Liver (tissue), 9 donors: ENCODE results near the gene ARAP1. TPM values are rescaled to one million over a fixed set of nuclear protein-coding genes. Genes with fewer than 3 reads are reported as not detected.
A peak's percentile ranks its signal among the peaks of the same experiment; 100 is the strongest.

Experiments used
- DNase-seq: peaks from one replicate; pipeline ENCODE4 v3.0.0-alpha.2; 2017; ENCODE audit warnings: low spot score
- H3K27ac ChIP-seq, 2 donors: one replicate each; pipeline ENCODE4 v1.7.0; 2013; ENCODE audit warnings: inconsistent platforms in 2 of 2, low read length in 2 of 2, control low read depth in 1 of 2, low read depth in 1 of 2, mild to moderate bottlenecking in 1 of 2
- H3K27me3 ChIP-seq, 4 donors: one replicate each; pipeline versions ENCODE4 v1.6.1 to v1.7.0; 2013; ENCODE audit warnings: low read length in 3 of 4, inconsistent platforms in 1 of 4, mild to moderate bottlenecking in 1 of 4, moderate library complexity in 1 of 4; ENCODE audit not compliant: control insufficient read depth in 4 of 4, insufficient read depth in 4 of 4
- H3K36me3 ChIP-seq, 4 donors: one replicate each; pipeline versions ENCODE4 v1.6.1 to v1.7.0; 2013; ENCODE audit warnings: low read length in 3 of 4, mild to moderate bottlenecking in 3 of 4, low read depth in 1 of 4, moderate library complexity in 1 of 4; ENCODE audit not compliant: control insufficient read depth in 4 of 4, insufficient read depth in 3 of 4
- H3K4me1 ChIP-seq, 4 donors: one replicate each; pipeline versions ENCODE4 v1.6.1 to v1.7.0; 2013; ENCODE audit warnings: low read length in 3 of 4, mild to moderate bottlenecking in 3 of 4, moderate library complexity in 1 of 4; ENCODE audit not compliant: control insufficient read depth in 4 of 4, insufficient read depth in 4 of 4
- H3K4me3 ChIP-seq, 3 donors: one replicate each; pipeline versions ENCODE4 v1.6.1 to v1.7.0; 2013; ENCODE audit warnings: low read length in 3 of 3, control low read depth in 1 of 3, low read depth in 1 of 3, mild to moderate bottlenecking in 1 of 3
- H3K9ac ChIP-seq, 2 donors: one replicate each; pipeline ENCODE4 v1.7.0; 2013; ENCODE audit warnings: low read length in 2 of 2, mild to moderate bottlenecking in 2 of 2, moderate library complexity in 2 of 2, control low read depth in 1 of 2, low read depth in 1 of 2
- H3K9me3 ChIP-seq, 4 donors: one replicate each; pipeline versions ENCODE4 v1.6.1 to v1.7.0; 2013; ENCODE audit warnings: low read length in 3 of 4; ENCODE audit not compliant: control insufficient read depth in 4 of 4
- EGR1 ChIP-seq, 2 donors: IDR thresholded peaks; 2 replicates each; pipeline ENCODE4 v1.6.1; 2016 to 2018; ENCODE audit warnings: antibody characterized with exemption in 2 of 2, low read depth in 2 of 2
- FOXA1 ChIP-seq: IDR thresholded peaks from 2 replicates; pipeline ENCODE4 v1.6.1; 2016; ENCODE audit warnings: antibody characterized with exemption
- FOXA2 ChIP-seq: IDR thresholded peaks from 2 replicates; pipeline ENCODE4 v1.6.1; 2016; ENCODE audit warnings: antibody characterized with exemption
- GABPA ChIP-seq, 2 donors: IDR thresholded peaks in 1 of 2; conservative IDR thresholded peaks in 1 of 2; 2 replicates each; pipeline ENCODE4 v1.6.1; 2016; ENCODE audit warnings: antibody characterized with exemption in 2 of 2, mild to moderate bottlenecking in 1 of 2, moderate library complexity in 1 of 2
- HNF4A ChIP-seq, 2 donors: conservative IDR thresholded peaks; 2 replicates each; pipeline ENCODE4 v1.6.1; 2016; ENCODE audit warnings: antibody characterized with exemption in 2 of 2, mild to moderate bottlenecking in 2 of 2
- JUND ChIP-seq, 2 donors: IDR thresholded peaks; 2 replicates each; pipeline ENCODE4 v1.6.1; 2016; ENCODE audit warnings: antibody characterized with exemption in 2 of 2
- NR2F2 ChIP-seq: IDR thresholded peaks from 2 replicates; pipeline ENCODE4 v1.6.1; 2016; ENCODE audit warnings: antibody characterized with exemption
- RAD21 ChIP-seq, 2 donors: IDR thresholded peaks; 2 replicates each; pipeline ENCODE4 v1.6.1; 2016; ENCODE audit warnings: antibody characterized with exemption in 2 of 2, mild to moderate bottlenecking in 2 of 2
- RXRA ChIP-seq, 2 donors: IDR thresholded peaks; 2 replicates each; pipeline ENCODE4 v1.6.1; 2017 to 2018; ENCODE audit warnings: antibody characterized with exemption in 2 of 2, mild to moderate bottlenecking in 1 of 2
- SP1 ChIP-seq: IDR thresholded peaks from 2 replicates; pipeline ENCODE4 v1.6.1; 2018; ENCODE audit warnings: antibody characterized with exemption, mild to moderate bottlenecking
- TAF1 ChIP-seq: conservative IDR thresholded peaks from 2 replicates; pipeline ENCODE4 v1.6.1; 2016; ENCODE audit warnings: antibody characterized with exemption, mild to moderate bottlenecking
- WGBS: extraction: QIAGEN DNeasy Blood & Tissue Kit; methylation state at CpG from one replicate; pipeline ENCODE4 v1.1.7; 2013; 5-methylcytosine and 5-hydroxymethylcytosine counted together
- polyA plus RNA-seq, 2 donors: library from polyadenylated mRNA; stranded (reverse) in 1 of 2; unstranded in 1 of 2; fragments of 200-250 nt in 1 of 2; fragments of >200 nt in 1 of 2; fragmentation: Nextera tagmentation in 1 of 2; extraction: Ambion mirVana in 1 of 2; gene quantifications; one replicate each; pipeline versions ENCODE4 v1.2.1 to v1.2.3, GENCODE V29; 2013 to 2015
- total RNA-seq, 2 donors: library from RNA; depleted of rRNA; stranded (reverse); fragments of >200 nt; gene quantifications; one replicate each; pipeline ENCODE4 v1.2.3, GENCODE V29; 2014
- TF ChIP-seq, protein P1 (sequence below): IDR thresholded peaks from 2 replicates; pipeline ENCODE4 v1.6.1; 2016; ENCODE audit warnings: antibody characterized with exemption, mild to moderate bottlenecking
- TF ChIP-seq, protein P2 (sequence below): fragments of 150-350 bp; IDR thresholded peaks from 2 replicates; pipeline ENCODE4 v1.5.1; 2017; ENCODE audit warnings: improper control_type of control experiment, low read depth, low read length; ENCODE audit not compliant: missing input control
- TF ChIP-seq, protein P3 (sequence below): IDR thresholded peaks from 2 replicates; pipeline ENCODE4 v1.6.1; 2016; ENCODE audit warnings: antibody characterized with exemption
- donor health status: healthy.
- donor health status: healthy.
- donor health status: healthy.
- donor health status: healthy.
- donor health status: healthy.

The ARAP1 gene
- total and polyA plus RNA-seq, 4 donors, result 14.4 to 77.8 (median 43.5) TPM

DNA sequence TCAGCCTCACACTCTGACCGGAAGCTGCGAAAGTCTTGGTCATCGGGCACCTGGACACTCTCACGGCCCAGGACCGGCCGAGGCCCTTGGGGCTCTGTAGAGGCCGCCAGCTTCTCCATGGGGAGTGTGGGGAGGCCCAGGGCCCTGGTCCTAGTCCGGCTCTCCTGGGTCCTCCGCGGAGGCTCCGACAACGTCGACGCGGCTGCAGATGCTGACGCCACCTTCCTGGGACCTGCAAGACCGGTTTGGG is 28.8 kb upstream of the ARAP1 start:
- TF ChIP-seq FOXA1 (no peak), GABPA (IDR thresholded peaks at IDR 0.05 in 1 of 2, conservative IDR thresholded peaks at IDR 0.05 in 1 of 2) (no peak), SP1 (no peak), EGR1 (IDR thresholded peaks at IDR 0.05; ENCODE audit: low read depth in 2 of 2) (no peak), RAD21 (IDR thresholded peaks at IDR 0.05) (no peak), JUND (IDR thresholded peaks at IDR 0.05) (no peak), TAF1 (no peak), RXRA (IDR thresholded peaks at IDR 0.05) (no peak)
- TF ChIP-seq, protein P1, sequence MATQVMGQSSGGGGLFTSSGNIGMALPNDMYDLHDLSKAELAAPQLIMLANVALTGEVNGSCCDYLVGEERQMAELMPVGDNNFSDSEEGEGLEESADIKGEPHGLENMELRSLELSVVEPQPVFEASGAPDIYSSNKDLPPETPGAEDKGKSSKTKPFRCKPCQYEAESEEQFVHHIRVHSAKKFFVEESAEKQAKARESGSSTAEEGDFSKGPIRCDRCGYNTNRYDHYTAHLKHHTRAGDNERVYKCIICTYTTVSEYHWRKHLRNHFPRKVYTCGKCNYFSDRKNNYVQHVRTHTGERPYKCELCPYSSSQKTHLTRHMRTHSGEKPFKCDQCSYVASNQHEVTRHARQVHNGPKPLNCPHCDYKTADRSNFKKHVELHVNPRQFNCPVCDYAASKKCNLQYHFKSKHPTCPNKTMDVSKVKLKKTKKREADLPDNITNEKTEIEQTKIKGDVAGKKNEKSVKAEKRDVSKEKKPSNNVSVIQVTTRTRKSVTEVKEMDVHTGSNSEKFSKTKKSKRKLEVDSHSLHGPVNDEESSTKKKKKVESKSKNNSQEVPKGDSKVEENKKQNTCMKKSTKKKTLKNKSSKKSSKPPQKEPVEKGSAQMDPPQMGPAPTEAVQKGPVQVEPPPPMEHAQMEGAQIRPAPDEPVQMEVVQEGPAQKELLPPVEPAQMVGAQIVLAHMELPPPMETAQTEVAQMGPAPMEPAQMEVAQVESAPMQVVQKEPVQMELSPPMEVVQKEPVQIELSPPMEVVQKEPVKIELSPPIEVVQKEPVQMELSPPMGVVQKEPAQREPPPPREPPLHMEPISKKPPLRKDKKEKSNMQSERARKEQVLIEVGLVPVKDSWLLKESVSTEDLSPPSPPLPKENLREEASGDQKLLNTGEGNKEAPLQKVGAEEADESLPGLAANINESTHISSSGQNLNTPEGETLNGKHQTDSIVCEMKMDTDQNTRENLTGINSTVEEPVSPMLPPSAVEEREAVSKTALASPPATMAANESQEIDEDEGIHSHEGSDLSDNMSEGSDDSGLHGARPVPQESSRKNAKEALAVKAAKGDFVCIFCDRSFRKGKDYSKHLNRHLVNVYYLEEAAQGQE, result no peak
- TF ChIP-seq, protein P2, sequence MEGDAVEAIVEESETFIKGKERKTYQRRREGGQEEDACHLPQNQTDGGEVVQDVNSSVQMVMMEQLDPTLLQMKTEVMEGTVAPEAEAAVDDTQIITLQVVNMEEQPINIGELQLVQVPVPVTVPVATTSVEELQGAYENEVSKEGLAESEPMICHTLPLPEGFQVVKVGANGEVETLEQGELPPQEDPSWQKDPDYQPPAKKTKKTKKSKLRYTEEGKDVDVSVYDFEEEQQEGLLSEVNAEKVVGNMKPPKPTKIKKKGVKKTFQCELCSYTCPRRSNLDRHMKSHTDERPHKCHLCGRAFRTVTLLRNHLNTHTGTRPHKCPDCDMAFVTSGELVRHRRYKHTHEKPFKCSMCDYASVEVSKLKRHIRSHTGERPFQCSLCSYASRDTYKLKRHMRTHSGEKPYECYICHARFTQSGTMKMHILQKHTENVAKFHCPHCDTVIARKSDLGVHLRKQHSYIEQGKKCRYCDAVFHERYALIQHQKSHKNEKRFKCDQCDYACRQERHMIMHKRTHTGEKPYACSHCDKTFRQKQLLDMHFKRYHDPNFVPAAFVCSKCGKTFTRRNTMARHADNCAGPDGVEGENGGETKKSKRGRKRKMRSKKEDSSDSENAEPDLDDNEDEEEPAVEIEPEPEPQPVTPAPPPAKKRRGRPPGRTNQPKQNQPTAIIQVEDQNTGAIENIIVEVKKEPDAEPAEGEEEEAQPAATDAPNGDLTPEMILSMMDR, result no peak
- TF ChIP-seq, protein P3, sequence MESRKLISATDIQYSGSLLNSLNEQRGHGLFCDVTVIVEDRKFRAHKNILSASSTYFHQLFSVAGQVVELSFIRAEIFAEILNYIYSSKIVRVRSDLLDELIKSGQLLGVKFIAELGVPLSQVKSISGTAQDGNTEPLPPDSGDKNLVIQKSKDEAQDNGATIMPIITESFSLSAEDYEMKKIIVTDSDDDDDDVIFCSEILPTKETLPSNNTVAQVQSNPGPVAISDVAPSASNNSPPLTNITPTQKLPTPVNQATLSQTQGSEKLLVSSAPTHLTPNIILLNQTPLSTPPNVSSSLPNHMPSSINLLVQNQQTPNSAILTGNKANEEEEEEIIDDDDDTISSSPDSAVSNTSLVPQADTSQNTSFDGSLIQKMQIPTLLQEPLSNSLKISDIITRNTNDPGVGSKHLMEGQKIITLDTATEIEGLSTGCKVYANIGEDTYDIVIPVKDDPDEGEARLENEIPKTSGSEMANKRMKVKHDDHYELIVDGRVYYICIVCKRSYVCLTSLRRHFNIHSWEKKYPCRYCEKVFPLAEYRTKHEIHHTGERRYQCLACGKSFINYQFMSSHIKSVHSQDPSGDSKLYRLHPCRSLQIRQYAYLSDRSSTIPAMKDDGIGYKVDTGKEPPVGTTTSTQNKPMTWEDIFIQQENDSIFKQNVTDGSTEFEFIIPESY, result no peak
- WGBS, result 11% methylated on average over 17 of the region's 17 CpGs
- Histone ChIP-seq H3K4me3 (peak overlapping the region; percentile 64 to 85 (median 78)), H3K27ac (peak overlapping the region; percentile 86 to 92), H3K9me3 (no peaks in the 10 kb centered on the region), H3K36me3 (no peaks in the 10 kb centered on the region), H3K4me1 (peaks cover 8 to 66% (median 50%) of the 10 kb centered on the region in 4 donors), H3K9ac (peak overlapping the region; percentile 81 to 88), H3K27me3 (no peaks in the 10 kb centered on the region)
- no peak for DNase-seq

- no peaks in the 10 kb centered on the region for H3K9me3 ChIP-seq
- 27% methylated on average over 10 of the region's 10 CpGs for WGBS
- H3K27me3 ChIP-seq, result no peaks in the 10 kb centered on the region
- peak overlapping the region; percentile 86 to 92 for H3K27ac ChIP-seq
- no peak for DNase-seq
- peaks cover 8 to 71% (median 56%) of the 10 kb centered on the region in 4 donors for H3K4me1 ChIP-seq
- no peaks in the 10 kb centered on the region for H3K36me3 ChIP-seq
- peak overlapping the region; percentile 64 to 85 (median 78) for H3K4me3 ChIP-seq
- H3K9ac ChIP-seq, result peak overlapping the region; percentile 81 to 88
- no peak for TF ChIP-seq FOXA2
- TF ChIP-seq HNF4A (conservative IDR thresholded peaks at IDR 0.05), result no peak
- TF ChIP-seq, protein P2, result no peak
- TF ChIP-seq JUND (IDR thresholded peaks at IDR 0.05), result no peak
- no peak for TF ChIP-seq FOXA1
- TF ChIP-seq, protein P3, result no peak
- no peak for TF ChIP-seq TAF1
- no peak for TF ChIP-seq RAD21 (IDR thresholded peaks at IDR 0.05)
- TF ChIP-seq NR2F2, result no peak
- TF ChIP-seq, protein P1, result no peak
Measured at GRCh38 chr11:72780296-72781062, 28.3 kb upstream of the ARAP1 start.
